Spleen (tissue), 11 donors: Measurements from ENCODE around the gene PARP6. TPM values are rescaled to one million over a fixed set of nuclear protein-coding genes. Genes with fewer than 3 reads are reported as not detected.

ENCODE experiments used
- DNase-seq: peaks from one replicate; pipeline ENCODE4 v3.0.0-alpha.2; 2020
- H3K27ac ChIP-seq, 8 donors: fragments of 200-600 bp; sonication (generic) in 7 of 8; 1 replicate in 4 of 8; 2 replicates in 4 of 8; pipeline versions ENCODE4 v1.5.0 to v1.8.0; 2016 to 2021; ENCODE audit warnings: inconsistent platforms in 4 of 8, mild to moderate bottlenecking in 4 of 8, moderate library complexity in 1 of 8
- H3K27me3 ChIP-seq, 7 donors: fragments of 200-600 bp; sonication (generic) in 6 of 7; replicated peaks in 1 of 7; 1 replicate in 4 of 7; 2 replicates in 3 of 7; pipeline versions ENCODE4 v1.5.0 to v1.8.0; 2016 to 2021; ENCODE audit warnings: inconsistent platforms in 3 of 7, mild to moderate bottlenecking in 1 of 7
- H3K36me3 ChIP-seq, 6 donors: fragments of 200-600 bp; sonication (generic) in 5 of 6; 1 replicate in 4 of 6; 2 replicates in 2 of 6; pipeline versions ENCODE4 v1.5.0 to v1.8.0; 2016 to 2021; ENCODE audit warnings: inconsistent platforms in 2 of 6
- H3K4me1 ChIP-seq, 6 donors: fragments of 200-600 bp; sonication (generic) in 5 of 6; 1 replicate in 3 of 6; 2 replicates in 3 of 6; pipeline versions ENCODE4 v1.5.0 to v1.8.0; 2016 to 2021; ENCODE audit warnings: inconsistent platforms in 3 of 6
- H3K4me3 ChIP-seq, 8 donors: fragments of 200-600 bp; sonication (generic) in 7 of 8; 1 replicate in 4 of 8; 2 replicates in 4 of 8; pipeline versions ENCODE4 v1.5.0 to v1.8.0; 2016 to 2021; ENCODE audit warnings: inconsistent platforms in 4 of 8, mild to moderate bottlenecking in 4 of 8, moderate library complexity in 2 of 8
- H3K9me3 ChIP-seq, 8 donors: fragments of 200-600 bp; sonication (generic) in 7 of 8; 1 replicate in 4 of 8; 2 replicates in 4 of 8; pipeline versions ENCODE4 v1.5.0 to v1.8.0; 2016 to 2021; ENCODE audit warnings: inconsistent platforms in 4 of 8
- CTCF ChIP-seq, 11 experiments: fragments of 200-600 bp in 7 of 11; fragments of 450-650 bp in 4 of 11; sonication (generic) in 4 of 11; IDR thresholded peaks in 8 of 11; conservative IDR thresholded peaks in 3 of 11; 1 replicate in 7 of 11; 2 replicates in 4 of 11; pipeline versions ENCODE4 v1.4.0 to v1.8.0; 2016 to 2021; ENCODE audit warnings: antibody characterized with exemption in 11 of 11, inconsistent platforms in 4 of 11, mild to moderate bottlenecking in 1 of 11
- POLR2A ChIP-seq, 3 donors: fragments of 450-650 bp; IDR thresholded peaks; one replicate each; pipeline ENCODE4 v1.5.1; 2017; ENCODE audit warnings: antibody characterized with exemption in 3 of 3, mild to moderate bottlenecking in 1 of 3
- POLR2AphosphoS5 ChIP-seq, 3 donors: sonication (generic); formaldehyde crosslinking; IDR thresholded peaks; one replicate each; pipeline ENCODE4 v1.5.1; 2017; ENCODE audit warnings: antibody characterized with exemption in 3 of 3
- WGBS, 5 donors: extraction: QIAGEN DNeasy Blood & Tissue Kit in 3 of 5; methylation state at CpG; one replicate each; pipeline versions ENCODE4 v1.1.5 to v1.1.7; 2013 to 2018; 5-methylcytosine and 5-hydroxymethylcytosine counted together
- intact Hi-C: fragments of 100-400 bp; cut with DNase I; formaldehyde crosslinking; loops from one replicate; pipeline ENCODE4 v1.15.0; 2023; ENCODE audit warnings: low total_unique reads
- polyA plus RNA-seq, 3 donors: library from polyadenylated mRNA; stranded (reverse); fragments of 200-250 nt; gene quantifications; one replicate each; pipeline ENCODE4 v1.2.1, GENCODE V29; 2013
- total RNA-seq, 7 donors: library from RNA; depleted of rRNA in 3 of 7; stranded (reverse); fragments of >200 nt in 3 of 7; fragmentation: NEBNext Ultra II Directional in 4 of 7; extraction: Animal tissue kit (Norgen Biotek cat#: 25700) in 4 of 7; gene quantifications; one replicate each; pipeline versions ENCODE4 v1.1.0 to v1.2.1, GENCODE V29; 2016 to 2021
- donor health status: healthy with polysubstance abuse.
- donor health status: DM: no; HTN: no; CAD: no; lungs with moderate emphysema.
- donor health status: DM: no; HTN: no; CAD: no.
- donor health status: Bipolar disorder and iron deficiency.
- donor health status: healthy.
- donor health status: DM: no; HTN: no; CAD: no.
- donor health status: DM: yes; HTN: yes; CAD: no.

The PARP6 gene
- total and polyA plus RNA-seq, 10 donors = 43.9 to 99.5 (median 69.1) TPM

GRCh38 chr15:72231833-72232478 lies 40.4 kb downstream of the PARP6 start:
- Histone ChIP-seq H3K9me3 (no peaks in the 10 kb centered on the region), H3K27ac (peak overlapping the region; percentile 89 to 99 (median 97)), H3K4me1 (peaks cover 17 to 68% (median 45%) of the 10 kb centered on the region in 6 donors), H3K4me3 (peak overlapping the region; percentile 92 to 100 (median 98)), H3K27me3 (no peaks in the 10 kb centered on the region), H3K36me3 (no peaks in the 10 kb centered on the region)
- intact Hi-C loops = loop anchor here (5.0 kb wide), 1 partner anchor 40 kb away; the partner anchor contains the start of gene PARP6
- 2 to 6% (median 3%) methylated on average over 16 of the region's 16 CpGs for WGBS, 5 donors
- DNase-seq = no peak
- TF ChIP-seq POLR2AphosphoS5 (IDR thresholded peaks at IDR 0.05) = peak in 1 of 3 donors; percentile 42
- TF ChIP-seq POLR2A (IDR thresholded peaks at IDR 0.05) = no peak

- H3K27ac ChIP-seq = peak within 1 kb of the TSS; percentile 89 to 99 (median 97)
- H3K36me3 ChIP-seq = no peaks in the 10 kb centered on the region
- peak; percentile 98 for DNase-seq
- intact Hi-C loops = loop anchor here (5.0 kb wide), 1 partner anchor 41 kb away; the partner anchor contains the start of gene PARP6
- no peaks in the 10 kb centered on the region for H3K9me3 ChIP-seq
- peak within 1 kb of the TSS; percentile 92 to 100 (median 98) for H3K4me3 ChIP-seq
- 0% methylated on average over 10 to 67 of the region's 67 CpGs for WGBS, 5 donors
- H3K27me3 ChIP-seq = no peaks in the 10 kb centered on the region
- peaks cover 24 to 68% (median 51%) of the 10 kb centered on the region in 6 donors for H3K4me1 ChIP-seq
- TF ChIP-seq CTCF (IDR thresholded peaks at IDR 0.05 in 8 of 11, conservative IDR thresholded peaks at IDR 0.05 in 3 of 11) (peak in 4 of 11 experiments; percentile 15 to 36 (median 31)), POLR2A (IDR thresholded peaks at IDR 0.05) (peak; percentile 74 to 95 (median 90)), POLR2AphosphoS5 (IDR thresholded peaks at IDR 0.05) (peak; percentile 96 to 98 (median 96))
These were observed 41.1 kb downstream of the PARP6 start, which contains the start of gene PKM for GRCh38 chr15:72231066-72231832. PKM (minus strand) TSS chr15:72231190; CDS start chr15:72219097, 12,093 bp downstream.

- intact Hi-C loops = loop anchor here (5.0 kb wide), 1 partner anchor 42 kb away; the partner anchor contains the start of gene PARP6
- peak; percentile 95 for DNase-seq
- H3K9me3 ChIP-seq = no peaks in the 10 kb centered on the region
- no peaks in the 10 kb centered on the region for H3K36me3 ChIP-seq
- H3K4me3 ChIP-seq = peak overlapping the region; percentile 92 to 100 (median 98)
- no peak for TF ChIP-seq POLR2A (IDR thresholded peaks at IDR 0.05)
- TF ChIP-seq POLR2AphosphoS5 (IDR thresholded peaks at IDR 0.05) = peak; percentile 79 to 87 (median 87)
- peak in 1 of 11 experiments; percentile 39 for TF ChIP-seq CTCF (IDR thresholded peaks at IDR 0.05 in 8 of 11, conservative IDR thresholded peaks at IDR 0.05 in 3 of 11)
- 0 to 1% (median 1%) methylated on average over 43 to 79 of the region's 79 CpGs for WGBS, 5 donors
- peak overlapping the region; percentile 89 to 99 (median 97) for H3K27ac ChIP-seq
- H3K27me3 ChIP-seq = no peaks in the 10 kb centered on the region
- peaks cover 28 to 75% (median 58%) of the 10 kb centered on the region in 6 donors for H3K4me1 ChIP-seq
These were observed 41.9 kb downstream of the PARP6 start for GRCh38 chr15:72230197-72231065.

- no peaks in the 10 kb centered on the region for H3K9me3 ChIP-seq
- DNase-seq = no peak
- intact Hi-C loops = loop anchor here (5.0 kb wide), 1 partner anchor 42 kb away; the partner anchor contains the start of gene PARP6
- H3K27ac ChIP-seq = peak overlapping the region; percentile 89 to 99 (median 97)
- TF ChIP-seq POLR2AphosphoS5 (IDR thresholded peaks at IDR 0.05) = no peak
- H3K4me1 ChIP-seq = peaks cover 28 to 76% (median 58%) of the 10 kb centered on the region in 6 donors
- no peaks in the 10 kb centered on the region for H3K27me3 ChIP-seq
- H3K4me3 ChIP-seq = peak overlapping the region; percentile 92 to 100 (median 98)
- H3K36me3 ChIP-seq = peaks cover 0 to 4% (median 0%) of the 10 kb centered on the region in 6 donors
- 0 to 1% (median 0%) methylated on average over 12 to 29 of the region's 29 CpGs for WGBS, 5 donors
These were observed 42.5 kb downstream of the PARP6 start for GRCh38 chr15:72229947-72230196.
